IMR-90 (cell line): ENCODE measurements around the gene SCYGR8.

Source experiments
- BHLHE40 ChIP-seq: fragments of 150-350 bp; IDR thresholded peaks from 2 replicates; pipeline ENCODE4 v1.6.1; 2016; ENCODE audit warnings: mild to moderate bottlenecking, low read depth, low read length
- CHD1 ChIP-seq: IDR thresholded peaks from 2 replicates; pipeline ENCODE4 v1.6.1; 2012; ENCODE audit warnings: low read depth, low read length, improper control_type of control experiment
- MAFK ChIP-seq: IDR thresholded peaks from 2 replicates; pipeline ENCODE4 v1.6.1; 2012; ENCODE audit warnings: low read depth, low read length, improper control_type of control experiment
- MAZ ChIP-seq: IDR thresholded peaks from 2 replicates; pipeline ENCODE4 v1.6.1; 2012; ENCODE audit warnings: low read depth, mild to moderate bottlenecking, low read length, improper control_type of control experiment, moderate library complexity, borderline replicate concordance
- MXI1 ChIP-seq: IDR thresholded peaks from 2 replicates; pipeline ENCODE4 v1.6.1; 2012; ENCODE audit warnings: low read depth, mild to moderate bottlenecking, low read length, moderate library complexity, borderline replicate concordance
- POLR2A ChIP-seq: IDR thresholded peaks from 2 replicates; pipeline ENCODE4 v1.6.1; 2012; ENCODE audit warnings: mild to moderate bottlenecking, low read depth, low read length
- RAD21 ChIP-seq: IDR thresholded peaks from 2 replicates; pipeline ENCODE4 v1.6.1; 2012; ENCODE audit warnings: low read length, improper control_type of control experiment
- RCOR1 ChIP-seq: IDR thresholded peaks from 2 replicates; pipeline ENCODE4 v1.6.1; 2012; ENCODE audit warnings: mild to moderate bottlenecking, low read length, improper control_type of control experiment; ENCODE audit not compliant: insufficient replicate concordance
- RFX5 ChIP-seq: IDR thresholded peaks from 2 replicates; pipeline ENCODE4 v1.8.0; 2012; ENCODE audit warnings: low read depth, mild to moderate bottlenecking, low read length, moderate library complexity
- SMC3 ChIP-seq: fragments of 150-350 bp; IDR thresholded peaks from 2 replicates; pipeline ENCODE4 v1.6.1; 2016; ENCODE audit warnings: low read depth, mild to moderate bottlenecking, antibody characterized with exemption, low read length, moderate library complexity
- TF ChIP-seq, protein P1 (sequence below): conservative IDR thresholded peaks from 2 replicates; pipeline ENCODE4 v1.5.1; 2012; ENCODE audit warnings: mild to moderate bottlenecking, low read depth, low read length, improper control_type of control experiment
- TF ChIP-seq, protein P2 (sequence below): fragments of 150-350 bp; IDR thresholded peaks from 2 replicates; pipeline ENCODE4 v1.6.1; 2017; ENCODE audit warnings: mild to moderate bottlenecking, antibody characterized with exemption, low read length, low read depth
- TF ChIP-seq, protein P3 (sequence below): fragments of 150-350 bp; IDR thresholded peaks from 2 replicates; pipeline ENCODE4 v1.6.1; 2016; ENCODE audit warnings: low read depth, mild to moderate bottlenecking, low read length, moderate library complexity, borderline replicate concordance

DNA sequence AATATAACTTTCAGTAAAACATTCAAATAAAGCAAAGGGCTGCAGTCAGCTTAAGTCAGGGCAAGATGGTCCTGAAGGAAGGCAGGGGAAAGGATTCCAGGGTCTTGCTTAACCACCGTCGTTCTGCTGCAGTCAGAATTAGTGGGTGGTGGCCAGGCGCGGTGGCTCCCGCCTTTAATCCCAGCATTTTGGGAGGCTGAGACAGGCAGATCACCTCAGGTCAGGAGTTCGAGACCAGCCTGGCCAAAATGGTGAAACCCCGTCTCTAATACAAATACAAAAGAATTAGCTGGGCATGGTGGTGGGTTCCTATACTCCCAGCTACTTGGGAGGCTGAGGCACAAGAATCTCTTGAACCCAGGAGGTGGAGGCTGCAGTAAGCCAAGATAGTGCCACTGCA, 34.7 kb upstream of the SCYGR8 start:
- TF ChIP-seq, protein P1, sequence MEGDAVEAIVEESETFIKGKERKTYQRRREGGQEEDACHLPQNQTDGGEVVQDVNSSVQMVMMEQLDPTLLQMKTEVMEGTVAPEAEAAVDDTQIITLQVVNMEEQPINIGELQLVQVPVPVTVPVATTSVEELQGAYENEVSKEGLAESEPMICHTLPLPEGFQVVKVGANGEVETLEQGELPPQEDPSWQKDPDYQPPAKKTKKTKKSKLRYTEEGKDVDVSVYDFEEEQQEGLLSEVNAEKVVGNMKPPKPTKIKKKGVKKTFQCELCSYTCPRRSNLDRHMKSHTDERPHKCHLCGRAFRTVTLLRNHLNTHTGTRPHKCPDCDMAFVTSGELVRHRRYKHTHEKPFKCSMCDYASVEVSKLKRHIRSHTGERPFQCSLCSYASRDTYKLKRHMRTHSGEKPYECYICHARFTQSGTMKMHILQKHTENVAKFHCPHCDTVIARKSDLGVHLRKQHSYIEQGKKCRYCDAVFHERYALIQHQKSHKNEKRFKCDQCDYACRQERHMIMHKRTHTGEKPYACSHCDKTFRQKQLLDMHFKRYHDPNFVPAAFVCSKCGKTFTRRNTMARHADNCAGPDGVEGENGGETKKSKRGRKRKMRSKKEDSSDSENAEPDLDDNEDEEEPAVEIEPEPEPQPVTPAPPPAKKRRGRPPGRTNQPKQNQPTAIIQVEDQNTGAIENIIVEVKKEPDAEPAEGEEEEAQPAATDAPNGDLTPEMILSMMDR = no peak
- TF ChIP-seq RCOR1 (no peak), MXI1 (no peak), SMC3 (no peak), RAD21 (no peak), POLR2A (no peak), CHD1 (no peak), RFX5 (no peak), BHLHE40 (no peak), MAZ (no peak), MAFK (no peak)
- TF ChIP-seq, protein P2, sequence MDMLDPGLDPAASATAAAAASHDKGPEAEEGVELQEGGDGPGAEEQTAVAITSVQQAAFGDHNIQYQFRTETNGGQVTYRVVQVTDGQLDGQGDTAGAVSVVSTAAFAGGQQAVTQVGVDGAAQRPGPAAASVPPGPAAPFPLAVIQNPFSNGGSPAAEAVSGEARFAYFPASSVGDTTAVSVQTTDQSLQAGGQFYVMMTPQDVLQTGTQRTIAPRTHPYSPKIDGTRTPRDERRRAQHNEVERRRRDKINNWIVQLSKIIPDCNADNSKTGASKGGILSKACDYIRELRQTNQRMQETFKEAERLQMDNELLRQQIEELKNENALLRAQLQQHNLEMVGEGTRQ = no peak
- TF ChIP-seq, protein P3, sequence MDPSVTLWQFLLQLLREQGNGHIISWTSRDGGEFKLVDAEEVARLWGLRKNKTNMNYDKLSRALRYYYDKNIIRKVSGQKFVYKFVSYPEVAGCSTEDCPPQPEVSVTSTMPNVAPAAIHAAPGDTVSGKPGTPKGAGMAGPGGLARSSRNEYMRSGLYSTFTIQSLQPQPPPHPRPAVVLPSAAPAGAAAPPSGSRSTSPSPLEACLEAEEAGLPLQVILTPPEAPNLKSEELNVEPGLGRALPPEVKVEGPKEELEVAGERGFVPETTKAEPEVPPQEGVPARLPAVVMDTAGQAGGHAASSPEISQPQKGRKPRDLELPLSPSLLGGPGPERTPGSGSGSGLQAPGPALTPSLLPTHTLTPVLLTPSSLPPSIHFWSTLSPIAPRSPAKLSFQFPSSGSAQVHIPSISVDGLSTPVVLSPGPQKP = no peak
